HG02870 (cell line): ENCODE measurements around the gene ZNF792.
"Not testable (repeated sequence)": the region's sequence is repeated elsewhere in the genome, so short reads cannot be mapped to it uniquely, and the experiment has no call there.

Source experiments
- ATAC-seq: cut with Tn5 transposase; IDR thresholded peaks from one replicate; pipeline ENCODE4 v1.9.1; 2021; ENCODE audit warnings: mild to moderate bottlenecking, moderate library complexity; ENCODE audit not compliant: unreplicated experiment

ZNF792 gene

GRCh38 chr19:34926685-34927375 is 37.2 kb downstream of the ZNF792 start, which contains the start of gene ZNF30:
Gene ZNF30, plus strand, starts transcription at chr19:34926903. Its CDS starts 3,045 bp downstream, at chr19:34929948.
- ATAC-seq, result peak; percentile 91

- ATAC-seq, result no peak
Measured at GRCh38 chr19:34926361-34926684, 37.7 kb downstream of the ZNF792 start.

GRCh38 chr19:34925278-34925855 is 38.7 kb downstream of the ZNF792 start:
- ATAC-seq, result no peak

- ATAC-seq, result not testable (repeated sequence)
Measured at GRCh38 chr19:34920090-34920786, 43.8 kb downstream of the ZNF792 start.

GRCh38 chr19:34918190-34918589 is 45.8 kb downstream of the ZNF792 start:
- no peak for ATAC-seq

GRCh38 chr19:34917144-34917543 is 46.9 kb downstream of the ZNF792 start:
- not testable (repeated sequence) for ATAC-seq

- ATAC-seq, result no peak
Measured at GRCh38 chr19:34910770-34911169, 53.3 kb downstream of the ZNF792 start.
